Loucy (cell line): ENCODE results near the gene FOXD1.
"Not testable (repeated sequence)": the region's sequence is repeated elsewhere in the genome, so short reads cannot be mapped to it uniquely, and the experiment has no call there.

ENCODE experiments used
- H2AFZ ChIP-seq: fragments of 200-600 bp; sonication (generic); 2 replicates; pipeline ENCODE4 v1.6.0; 2016; ENCODE audit warnings: antibody characterized with exemption, mild to moderate bottlenecking, low read length, moderate library complexity
- H3F3A ChIP-seq: fragments of 200-600 bp; 2 replicates; pipeline ENCODE4 v1.6.0; 2016; ENCODE audit warnings: antibody characterized with exemption, low read depth, mild to moderate bottlenecking
- H3K27me3 ChIP-seq: fragments of 200-600 bp; sonication (generic); 2 replicates; pipeline ENCODE4 v1.6.1; 2014; ENCODE audit warnings: low read length, mild to moderate bottlenecking; ENCODE audit not compliant: insufficient read depth, poor library complexity, severe bottlenecking
- H3K36me3 ChIP-seq: fragments of 200-600 bp; sonication (generic); 2 replicates; pipeline ENCODE4 v1.6.1; 2016; ENCODE audit warnings: low read length; ENCODE audit not compliant: insufficient read depth
- H3K4me1 ChIP-seq: fragments of 200-600 bp; sonication (generic); 2 replicates; pipeline ENCODE4 v1.5.1; 2014; ENCODE audit warnings: low read length, mild to moderate bottlenecking; ENCODE audit not compliant: insufficient read depth, poor library complexity, severe bottlenecking
- H3K4me2 ChIP-seq: fragments of 200-600 bp; sonication (generic); 2 replicates; pipeline ENCODE4 v1.6.0; 2014; ENCODE audit warnings: antibody characterized with exemption, low read length, low read depth, mild to moderate bottlenecking; ENCODE audit not compliant: poor library complexity, severe bottlenecking
- H3K4me3 ChIP-seq: fragments of 200-600 bp; sonication (generic); 2 replicates; pipeline ENCODE4 v1.5.1; 2014; ENCODE audit warnings: low read length, mild to moderate bottlenecking, mixed read lengths; ENCODE audit not compliant: poor library complexity, severe bottlenecking
- H3K79me2 ChIP-seq: fragments of 200-600 bp; sonication (generic); 2 replicates; pipeline ENCODE4 v1.6.1; 2014; ENCODE audit warnings: low read length; ENCODE audit not compliant: insufficient read depth
- H3K9ac ChIP-seq: fragments of 200-600 bp; sonication (generic); 2 replicates; pipeline ENCODE4 v1.6.0; 2014; ENCODE audit warnings: mild to moderate bottlenecking, low read depth, low read length, moderate library complexity; ENCODE audit not compliant: poor library complexity, severe bottlenecking
- H3K9me2 ChIP-seq: fragments of 200-600 bp; sonication (generic); replicated peaks from 2 replicates; pipeline ENCODE4 v1.6.1; 2016; ENCODE audit warnings: low read depth, low read length, mixed read lengths
- H3K9me3 ChIP-seq: fragments of 200-600 bp; sonication (generic); 2 replicates; pipeline ENCODE4 v1.6.1; 2014; ENCODE audit warnings: mild to moderate bottlenecking, antibody characterized with exemption, low read length, low read depth; ENCODE audit not compliant: insufficient read depth
- H4K20me1 ChIP-seq: fragments of 200-600 bp; sonication (generic); 2 replicates; pipeline ENCODE4 v1.6.0; 2014; ENCODE audit warnings: antibody characterized with exemption, low read length, mild to moderate bottlenecking; ENCODE audit not compliant: insufficient read depth, poor library complexity, severe bottlenecking
- EZH2phosphoT487 ChIP-seq: fragments of 200-600 bp; IDR thresholded peaks from 2 replicates; pipeline ENCODE4 v1.6.1; 2018; ENCODE audit warnings: antibody characterized with exemption, mild to moderate bottlenecking, moderate library complexity, borderline replicate concordance
- TF ChIP-seq, protein P1 (sequence below): fragments of 200-600 bp; sonication (generic); conservative IDR thresholded peaks from 2 replicates; pipeline ENCODE4 v1.5.1; 2014; ENCODE audit warnings: mild to moderate bottlenecking, antibody characterized with exemption, low read length

FOXD1 gene

GRCh38 chr5:73411936-73412596 lies 36.5 kb downstream of the FOXD1 start:
- Histone ChIP-seq H2AFZ (no peak overlapping the region), H3K4me2 (no peak overlapping the region), H3K4me3 (no peak overlapping the region), H3K36me3 (no peaks in the 10 kb centered on the region), H3K9me2 (no peaks in the 10 kb centered on the region), H4K20me1 (no peaks in the 10 kb centered on the region), H3K4me1 (no peaks in the 10 kb centered on the region), H3K9me3 (no peaks in the 10 kb centered on the region), H3K27me3 (no peaks in the 10 kb centered on the region), H3K79me2 (no peaks in the 10 kb centered on the region), H3K9ac (no peak overlapping the region), H3F3A (no peaks in the 10 kb centered on the region)
- TF ChIP-seq EZH2phosphoT487 = no peak
- TF ChIP-seq, protein P1, sequence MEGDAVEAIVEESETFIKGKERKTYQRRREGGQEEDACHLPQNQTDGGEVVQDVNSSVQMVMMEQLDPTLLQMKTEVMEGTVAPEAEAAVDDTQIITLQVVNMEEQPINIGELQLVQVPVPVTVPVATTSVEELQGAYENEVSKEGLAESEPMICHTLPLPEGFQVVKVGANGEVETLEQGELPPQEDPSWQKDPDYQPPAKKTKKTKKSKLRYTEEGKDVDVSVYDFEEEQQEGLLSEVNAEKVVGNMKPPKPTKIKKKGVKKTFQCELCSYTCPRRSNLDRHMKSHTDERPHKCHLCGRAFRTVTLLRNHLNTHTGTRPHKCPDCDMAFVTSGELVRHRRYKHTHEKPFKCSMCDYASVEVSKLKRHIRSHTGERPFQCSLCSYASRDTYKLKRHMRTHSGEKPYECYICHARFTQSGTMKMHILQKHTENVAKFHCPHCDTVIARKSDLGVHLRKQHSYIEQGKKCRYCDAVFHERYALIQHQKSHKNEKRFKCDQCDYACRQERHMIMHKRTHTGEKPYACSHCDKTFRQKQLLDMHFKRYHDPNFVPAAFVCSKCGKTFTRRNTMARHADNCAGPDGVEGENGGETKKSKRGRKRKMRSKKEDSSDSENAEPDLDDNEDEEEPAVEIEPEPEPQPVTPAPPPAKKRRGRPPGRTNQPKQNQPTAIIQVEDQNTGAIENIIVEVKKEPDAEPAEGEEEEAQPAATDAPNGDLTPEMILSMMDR = no peak

DNA sequence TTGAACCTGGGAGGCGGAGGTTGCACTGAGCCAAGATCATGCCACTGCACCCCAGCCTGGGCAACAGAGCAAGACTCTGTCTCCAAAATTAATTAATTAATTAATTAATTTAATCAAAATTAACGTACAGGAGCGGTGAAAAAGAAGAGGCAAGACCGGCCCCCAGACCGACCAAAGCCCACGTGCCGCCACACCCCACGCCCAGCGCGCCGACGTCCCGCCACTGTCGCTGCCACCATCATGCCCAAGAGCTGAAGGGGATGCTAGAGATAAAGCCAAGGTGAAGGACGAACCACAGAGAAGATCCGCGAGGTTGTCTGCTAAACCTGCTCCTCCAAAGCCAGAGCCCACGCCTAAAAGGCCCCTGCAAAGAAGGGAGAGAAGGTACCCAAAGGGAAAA lies 38.6 kb downstream of the FOXD1 start:
- H3K9me3 ChIP-seq, H3K4me1 ChIP-seq, H3K27me3 ChIP-seq, H3K9ac ChIP-seq, H3K79me2 ChIP-seq, H4K20me1 ChIP-seq, H3K9me2 ChIP-seq, H3K36me3 ChIP-seq, H3K4me3 ChIP-seq, H3K4me2 ChIP-seq, H2AFZ ChIP-seq, H3F3A ChIP-seq: not testable (repeated sequence)

DNA sequence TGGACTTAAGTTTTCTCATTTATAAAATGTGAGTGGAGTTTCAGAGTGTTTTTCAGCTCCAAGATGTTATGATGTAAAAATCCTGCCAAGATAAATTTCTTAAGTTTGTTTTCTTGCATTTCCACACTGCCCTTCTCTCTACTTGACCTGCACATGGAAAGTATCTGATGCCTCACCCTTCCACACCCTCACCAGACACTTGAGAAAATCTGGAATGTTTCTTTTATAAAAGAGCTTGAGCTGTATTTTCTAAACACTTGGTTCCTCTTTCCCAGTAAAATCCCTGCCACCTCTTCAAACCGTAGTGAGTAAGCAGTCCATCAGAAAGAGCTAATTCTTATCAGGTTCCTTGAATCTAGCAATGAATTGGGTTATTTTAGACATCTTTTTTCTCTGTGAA lies 42.9 kb downstream of the FOXD1 start:
- Histone ChIP-seq H3K9me3 (no peaks in the 10 kb centered on the region), H3F3A (no peaks in the 10 kb centered on the region), H3K27me3 (no peaks in the 10 kb centered on the region), H3K4me2 (no peak overlapping the region), H3K9ac (no peak overlapping the region), H3K4me1 (no peaks in the 10 kb centered on the region), H2AFZ (no peak overlapping the region), H3K36me3 (no peaks in the 10 kb centered on the region), H3K9me2 (no peaks in the 10 kb centered on the region), H4K20me1 (no peaks in the 10 kb centered on the region), H3K79me2 (no peaks in the 10 kb centered on the region), H3K4me3 (no peak overlapping the region)
- TF ChIP-seq, protein P1 = no peak
- TF ChIP-seq EZH2phosphoT487 = no peak

DNA sequence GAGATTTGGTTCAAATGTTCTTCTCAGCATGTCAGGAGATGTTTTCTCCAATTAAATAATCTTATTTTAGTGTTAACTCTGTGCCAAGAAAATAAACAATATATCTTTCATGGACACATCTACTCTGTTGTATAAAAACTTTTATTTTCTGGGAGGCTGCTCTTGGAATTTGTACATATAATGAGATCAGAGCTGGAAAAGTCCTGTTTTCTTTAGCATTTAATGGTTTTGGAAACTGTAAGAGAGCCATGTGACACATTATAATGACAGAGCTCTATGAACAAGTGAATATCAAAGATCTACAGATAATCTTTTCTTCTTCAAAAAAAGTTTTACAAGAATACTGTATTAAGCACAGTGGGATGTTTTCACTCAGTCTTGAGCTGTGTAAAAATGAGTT lies 48.8 kb downstream of the FOXD1 start:
- Histone ChIP-seq H2AFZ (no peak overlapping the region), H3K4me2 (no peak overlapping the region), H3K27me3 (no peaks in the 10 kb centered on the region), H3K4me1 (no peaks in the 10 kb centered on the region), H3K9me2 (no peaks in the 10 kb centered on the region), H3K9ac (no peak overlapping the region), H3K9me3 (no peaks in the 10 kb centered on the region), H4K20me1 (no peaks in the 10 kb centered on the region), H3F3A (no peaks in the 10 kb centered on the region), H3K4me3 (no peak overlapping the region), H3K79me2 (no peaks in the 10 kb centered on the region), H3K36me3 (no peaks in the 10 kb centered on the region)
- no peak for TF ChIP-seq EZH2phosphoT487
- TF ChIP-seq, protein P1 = no peak
